ENCODE data around the gene GABRG1.

The GABRG1 gene

GRCh38 chr4:46123913-46124755, at the start of gene GABRG1:
TSS of gene GABRG1 (minus strand) at chr4:46124054. CDS start at chr4:46123913, 141 bp downstream.
- no peak for DNase-seq

- DNase-seq: no peak
Observed at GRCh38 chr4:46146993-46147392, 23.1 kb upstream of the GABRG1 start.

GRCh38 chr4:46131498-46132057, 7.7 kb upstream of the GABRG1 start:
- DNase-seq: no peak

GRCh38 chr4:46124773-46125413, 1.0 kb upstream of the GABRG1 start:
- DNase-seq: no peak

- no peak for DNase-seq
Observed at GRCh38 chr4:46081674-46082073, 42.2 kb downstream of the GABRG1 start.

- DNase-seq: no peak
Observed at GRCh38 chr4:46081248-46081647, 42.6 kb downstream of the GABRG1 start.

GRCh38 chr4:46073778-46074177, 50.1 kb downstream of the GABRG1 start:
- no peak for DNase-seq

GRCh38 chr4:46051392-46051791, 72.5 kb downstream of the GABRG1 start:
- DNase-seq: no peak

- DNase-seq: no peak
Observed at GRCh38 chr4:46032056-46032455, 91.8 kb downstream of the GABRG1 start.

- DNase-seq: no peak
Observed at GRCh38 chr4:46016306-46016705, 107.5 kb downstream of the GABRG1 start.

GRCh38 chr4:45992728-45993127, 131.1 kb downstream of the GABRG1 start:
- DNase-seq: no peak

GRCh38 chr4:45989775-45990174, 134.1 kb downstream of the GABRG1 start:
- no peak for DNase-seq

- no peak for DNase-seq
Observed at GRCh38 chr4:45987858-45988257, 136.0 kb downstream of the GABRG1 start.
